Measurements from ENCODE around the gene TLE6. TPM values are rescaled to one million over a fixed set of nuclear protein-coding genes. Genes with fewer than 3 reads are reported as not detected.

The TLE6 gene
- total and polyA plus RNA-seq, 2 of the 4 experiments (the other 2 are of a cell fraction) = under 0.01 to 0.17 TPM

- no peak overlapping the region for H4K5ac ChIP-seq (ENCODE audit: low read depth, low read length)
- no peak overlapping the region for H2BK15ac ChIP-seq (ENCODE audit: low read depth, low read length)
- no peak overlapping the region for H2BK20ac ChIP-seq (ENCODE audit: low read depth, low read length)
- H3K4me1 ChIP-seq (ENCODE audit: control insufficient read depth, insufficient read depth, low read length) = peaks cover 9% of the 10 kb centered on the region
- no peaks in the 10 kb centered on the region for H3K36me3 ChIP-seq (ENCODE audit: control insufficient read depth, insufficient read depth, low read length)
- no peak overlapping the region for H2AK9ac ChIP-seq (replicated peaks; ENCODE audit: low read depth, low read length, poor library complexity)
- ChIA-PET CTCF (no interaction called here), POLR2A (ENCODE audit: unreplicated experiment) (no interaction called here)
- no peak overlapping the region for H2AFZ ChIP-seq (replicated peaks; ENCODE audit: low read length, poor library complexity)
- no peak overlapping the region for H3K4me2 ChIP-seq (ENCODE audit: low read depth, low read length)
- TF ChIP-seq CEBPB (IDR thresholded peaks at IDR 0.05; ENCODE audit: low read depth, low read length) = no peak
- no peak for TF ChIP-seq CTCF (conservative IDR thresholded peaks at IDR 0.05; ENCODE audit: low read depth, low read length)
- no peak for TF ChIP-seq MAFK (IDR thresholded peaks at IDR 0.05; ENCODE audit: low read depth, low read length)
- no peak for TF ChIP-seq FOS (IDR thresholded peaks at IDR 0.05; ENCODE audit: low read depth, low read length)
- no peak for TF ChIP-seq ELK1 (IDR thresholded peaks at IDR 0.05; ENCODE audit: borderline replicate concordance, low read depth, low read length)
- no peak for TF ChIP-seq BHLHE40 (IDR thresholded peaks at IDR 0.05; ENCODE audit: low read depth, low read length)
- TF ChIP-seq MXI1 (IDR thresholded peaks at IDR 0.05; ENCODE audit: borderline replicate concordance, low read depth, low read length) = no peak
- no peak for TF ChIP-seq RCOR1 (IDR thresholded peaks at IDR 0.05; ENCODE audit: insufficient replicate concordance, low read length)
- no peaks in the 10 kb centered on the region for H3K79me1 ChIP-seq (ENCODE audit: low read depth in 1 of 2, low read length in 2 of 2)
- H3K56ac ChIP-seq (ENCODE audit: extremely low read depth, insufficient read depth, low read length) = no peak overlapping the region
- no peaks in the 10 kb centered on the region for H4K20me1 ChIP-seq (ENCODE audit: insufficient read depth, low read length)
- H4K8ac ChIP-seq (ENCODE audit: low read depth in 2 of 2, low read length in 2 of 2) = no peak overlapping the region
- WGBS, 2 experiments (ENCODE audit: extremely low coverage in 2 of 2, insufficient read length in 1 of 2) = 83% methylated on average over 1 of the region's 8 CpGs; no CpG with 5 or more reads in 1 of the 2 experiments
- ATAC-seq (ENCODE audit: low read depth) (no peak), DNase-seq (no peak)
- in situ Hi-C loops (cut with MboI; ENCODE audit: low sequenced_read_pairs) (loop anchor here (25.0 kb wide), 1 partner anchor 514 kb away; the partner anchor contains the start of genes SMIM24 and SMIM44), dilution Hi-C loops (cut with HindIII; ENCODE audit: low sequenced_read_pairs, unreplicated experiment) (no loop called here), intact Hi-C loops (cut with micrococcal nuclease) (no loop called here)
- H3K27ac ChIP-seq (ENCODE audit: insufficient read depth, low read length) = no peak overlapping the region
- H3K23ac ChIP-seq (ENCODE audit: low read depth, low read length) = no peak overlapping the region
- H3K9me3 ChIP-seq (ENCODE audit: control insufficient read depth, insufficient read depth, low read length) = no peaks in the 10 kb centered on the region
- H3K9me1 ChIP-seq (ENCODE audit: insufficient read depth, low read length) = 0 out of 2 replicates have a peak, but pooled peaks cover 6% of the 10 kb centered on the region
- H3K27me3 ChIP-seq (ENCODE audit: control insufficient read depth, insufficient read depth, low read length) = no peaks in the 10 kb centered on the region; the same call in 1 of the 2 replicates
- H2BK5ac ChIP-seq (ENCODE audit: low read depth, low read length, poor library complexity, severe bottlenecking) = no peak overlapping the region
- no peak overlapping the region for H3K4me3 ChIP-seq (ENCODE audit: insufficient read depth, low read depth, low read length)
- H2BK120ac ChIP-seq (ENCODE audit: low read depth, low read length) = no peak overlapping the region
- no peak overlapping the region for H2AK5ac ChIP-seq (ENCODE audit: low read depth, low read length)
- no peak overlapping the region for H3K9ac ChIP-seq (ENCODE audit: low read depth, low read length)
- BruUV-seq (replicated peaks) = no TSS peak
- no peak overlapping the region for H3K18ac ChIP-seq (ENCODE audit: low read depth, low read length)
- H3K4ac ChIP-seq (ENCODE audit: low read depth, low read length) = no peak overlapping the region
- H4K91ac ChIP-seq (ENCODE audit: insufficient read depth, low read depth, low read length) = no peak overlapping the region
- no peak overlapping the region for H3K14ac ChIP-seq (replicated peaks; ENCODE audit: low read depth, low read length)
Observed at GRCh38 chr19:2973229-2973628, 4.1 kb upstream of the TLE6 start.
